Naive B cell (primary cell): ENCODE measurements around the gene UBE2S. TPM values are rescaled to one million over a fixed set of nuclear protein-coding genes. Genes with fewer than 3 reads are reported as not detected.

ENCODE experiments used
- ATAC-seq, 2 donors: fragments of 150-1000 bp; cut with Tn5 transposase; 2 replicates each; pipeline ENCODE4 v1.10.0; 2021; ENCODE audit warnings: low read depth in 2 of 2, mild to moderate bottlenecking in 2 of 2, moderate library complexity in 2 of 2
- DNase-seq: peaks from one replicate; pipeline ENCODE4 v3.0.0; 2022
- H3K27ac Mint-ChIP-seq, 6 donors: one replicate each; pipeline ENCODE4 v1.8.0; 2020 to 2022; ENCODE audit warnings: mild to moderate bottlenecking in 6 of 6, mixed read lengths in 6 of 6, moderate library complexity in 5 of 6, inconsistent platforms in 2 of 6
- H3K27me3 Mint-ChIP-seq, 3 donors: one replicate each; pipeline ENCODE4 v1.8.0; 2021 to 2022; ENCODE audit warnings: mixed read lengths in 3 of 3, mild to moderate bottlenecking in 1 of 3
- H3K36me3 Mint-ChIP-seq, 2 donors: one replicate each; pipeline ENCODE4 v1.8.0; 2020 to 2022; ENCODE audit warnings: mixed read lengths in 2 of 2, inconsistent platforms in 1 of 2, mild to moderate bottlenecking in 1 of 2
- H3K4me1 Mint-ChIP-seq, 3 donors: one replicate each; pipeline ENCODE4 v1.8.0; 2020 to 2022; ENCODE audit warnings: mixed read lengths in 3 of 3, inconsistent platforms in 1 of 3, mild to moderate bottlenecking in 1 of 3, moderate library complexity in 1 of 3
- H3K4me3 Mint-ChIP-seq, 8 donors: one replicate each; pipeline ENCODE4 v1.8.0; 2020 to 2022; ENCODE audit warnings: mild to moderate bottlenecking in 8 of 8, mixed read lengths in 8 of 8, moderate library complexity in 8 of 8, inconsistent platforms in 2 of 8
- H3K9me3 Mint-ChIP-seq, 7 donors: one replicate each; pipeline ENCODE4 v1.8.0; 2020 to 2022; ENCODE audit warnings: mixed read lengths in 7 of 7, mild to moderate bottlenecking in 5 of 7, inconsistent platforms in 2 of 7, moderate library complexity in 1 of 7
- polyA plus RNA-seq, 6 donors: library from polyadenylated mRNA; unstranded; fragments of 300-500 nt; fragmentation: Illumina TruSeq; gene quantifications; one replicate each; pipeline ENCODE4 v1.2.3, GENCODE V29; 2021; ENCODE audit warnings: low read depth in 6 of 6

UBE2S gene
- polyA plus RNA-seq, 6 donors from 2014 or later, result 18.8 to 41.3 (median 30.6) TPM

- DNase-seq (no peak), ATAC-seq (no peak)
- Mint-ChIP-seq H3K4me3 (peak overlapping the region in 1 of 8 donors; percentile 47), H3K36me3 (peaks cover 0 to 5% of the 10 kb centered on the region in 2 donors), H3K4me1 (peaks cover 30 to 48% (median 35%) of the 10 kb centered on the region in 3 donors), H3K27me3 (no peaks in the 10 kb centered on the region), H3K27ac (peak overlapping the region in 3 of 6 donors; percentile 70 to 84 (median 76)), H3K9me3 (no peaks in the 10 kb centered on the region)
Observed at GRCh38 chr19:55391702-55392615, 15.6 kb downstream of the UBE2S start.

- ATAC-seq (no peak), DNase-seq (no peak)
- Mint-ChIP-seq H3K4me3 (no peak overlapping the region), H3K36me3 (peaks cover 0 to 5% of the 10 kb centered on the region in 2 donors), H3K4me1 (peaks cover 37 to 55% (median 42%) of the 10 kb centered on the region in 3 donors), H3K27me3 (no peaks in the 10 kb centered on the region), H3K27ac (peak overlapping the region in 1 of 6 donors; percentile 42), H3K9me3 (no peaks in the 10 kb centered on the region)
Observed at GRCh38 chr19:55391191-55391670, 16.4 kb downstream of the UBE2S start.

GRCh38 chr19:55390461-55390880 is 17.1 kb downstream of the UBE2S start:
- Mint-ChIP-seq H3K4me3 (peak overlapping the region in 2 of 8 donors; percentile 21 to 78), H3K27me3 (no peaks in the 10 kb centered on the region), H3K27ac (peak overlapping the region in 3 of 6 donors; percentile 56 to 76 (median 72)), H3K36me3 (peaks cover 0 to 9% of the 10 kb centered on the region in 2 donors), H3K4me1 (peaks cover 43 to 62% (median 49%) of the 10 kb centered on the region in 3 donors), H3K9me3 (peaks cover 0 to 5% (median 0%) of the 10 kb centered on the region in 7 donors)
- no peak for ATAC-seq
- no peak for DNase-seq

- Mint-ChIP-seq H3K4me1 (peaks cover 46 to 68% (median 58%) of the 10 kb centered on the region in 3 donors), H3K27ac (peak overlapping the region in 4 of 6 donors; percentile 72 to 89 (median 74)), H3K9me3 (peaks cover 0 to 5% (median 0%) of the 10 kb centered on the region in 7 donors), H3K36me3 (peaks cover 0 to 9% of the 10 kb centered on the region in 2 donors), H3K27me3 (no peaks in the 10 kb centered on the region), H3K4me3 (peak overlapping the region in 6 of 8 donors; percentile 13 to 91 (median 58))
- ATAC-seq, result no peak
- no peak for DNase-seq
Observed at GRCh38 chr19:55389386-55390317, 17.9 kb downstream of the UBE2S start.

- Mint-ChIP-seq H3K27ac (peak overlapping the region in 4 of 6 donors; percentile 22 to 99 (median 54)), H3K4me1 (peaks cover 44 to 76% (median 62%) of the 10 kb centered on the region in 3 donors), H3K9me3 (peaks cover 0 to 5% (median 0%) of the 10 kb centered on the region in 7 donors), H3K4me3 (peak overlapping the region; percentile 47 to 100 (median 100)), H3K36me3 (peaks cover 0 to 9% of the 10 kb centered on the region in 2 donors), H3K27me3 (no peaks in the 10 kb centered on the region)
- no peak for DNase-seq
- no peak for ATAC-seq
Observed at GRCh38 chr19:55387736-55388497, 19.7 kb downstream of the UBE2S start.

GRCh38 chr19:55386493-55386971 is 21.1 kb downstream of the UBE2S start:
- peak overlapping the region; percentile 91 to 100 (median 100) for H3K4me3 Mint-ChIP-seq
- peaks cover 50 to 82% (median 74%) of the 10 kb centered on the region in 3 donors for H3K4me1 Mint-ChIP-seq
- peaks cover 0 to 5% (median 0%) of the 10 kb centered on the region in 7 donors for H3K9me3 Mint-ChIP-seq
- peak; percentile 47 for DNase-seq
- peak overlapping the region; percentile 99 to 100 (median 100) for H3K27ac Mint-ChIP-seq
- H3K36me3 Mint-ChIP-seq, result peaks cover 0 to 9% of the 10 kb centered on the region in 2 donors
- ATAC-seq, result no peak
- H3K27me3 Mint-ChIP-seq, result no peaks in the 10 kb centered on the region

- Mint-ChIP-seq H3K4me3 (peak within 1 kb of the TSS; percentile 91 to 100 (median 100)), H3K27ac (peak within 1 kb of the TSS; percentile 99 to 100 (median 100)), H3K9me3 (peaks cover 0 to 5% (median 0%) of the 10 kb centered on the region in 7 donors), H3K36me3 (peaks cover 0 to 8% of the 10 kb centered on the region in 2 donors), H3K27me3 (no peaks in the 10 kb centered on the region), H3K4me1 (peaks cover 50 to 82% (median 76%) of the 10 kb centered on the region in 3 donors)
- ATAC-seq (peak; percentile 77 to 80), DNase-seq (peak; percentile 98)
Observed at GRCh38 chr19:55385724-55386492, 21.7 kb downstream of the UBE2S start, which contains the start of gene RPL28. RPL28 (plus strand) TSS chr19:55385932; CDS start chr19:55386358, 426 bp downstream.

GRCh38 chr19:55384920-55385723 is 22.5 kb downstream of the UBE2S start:
- Mint-ChIP-seq H3K27ac (peak overlapping the region; percentile 99 to 100 (median 100)), H3K4me1 (peaks cover 44 to 74% (median 68%) of the 10 kb centered on the region in 3 donors), H3K9me3 (peaks cover 0 to 5% (median 0%) of the 10 kb centered on the region in 7 donors), H3K4me3 (peak overlapping the region; percentile 91 to 100 (median 100)), H3K36me3 (peaks cover 0 to 4% of the 10 kb centered on the region in 2 donors), H3K27me3 (no peaks in the 10 kb centered on the region)
- ATAC-seq, result peak; percentile 67 to 68
- DNase-seq, result peak; percentile 88

GRCh38 chr19:55384131-55384919 is 23.3 kb downstream of the UBE2S start, which contains the start of gene TMEM238:
TMEM238 (minus strand) TSS chr19:55384292; CDS start chr19:55384259, 33 bp downstream.
- peaks cover 0 to 5% (median 0%) of the 10 kb centered on the region in 7 donors for H3K9me3 Mint-ChIP-seq
- H3K27ac Mint-ChIP-seq, result peak within 1 kb of the TSS; percentile 99 to 100 (median 100)
- ATAC-seq (peak; percentile 9 to 12), DNase-seq (peak; percentile 45)
- no peaks in the 10 kb centered on the region for H3K27me3 Mint-ChIP-seq
- peaks cover 0 to 4% of the 10 kb centered on the region in 2 donors for H3K36me3 Mint-ChIP-seq
- peaks cover 38 to 66% (median 60%) of the 10 kb centered on the region in 3 donors for H3K4me1 Mint-ChIP-seq
- peak within 1 kb of the TSS; percentile 91 to 100 (median 100) for H3K4me3 Mint-ChIP-seq
